GM20000 (cell line): ENCODE results near the gene EEF1A2.

Experiments used
- DNase-seq: peaks from one replicate; pipeline ENCODE4 v3.0.0; 2012; ENCODE audit warnings: low spot score
- TF ChIP-seq, protein P1 (sequence below): IDR thresholded peaks from 2 replicates; pipeline ENCODE4 v1.5.1; 2012; ENCODE audit warnings: mild to moderate bottlenecking, control low read depth; ENCODE audit errors: extremely low read depth, missing control alignments

The EEF1A2 gene

DNA sequence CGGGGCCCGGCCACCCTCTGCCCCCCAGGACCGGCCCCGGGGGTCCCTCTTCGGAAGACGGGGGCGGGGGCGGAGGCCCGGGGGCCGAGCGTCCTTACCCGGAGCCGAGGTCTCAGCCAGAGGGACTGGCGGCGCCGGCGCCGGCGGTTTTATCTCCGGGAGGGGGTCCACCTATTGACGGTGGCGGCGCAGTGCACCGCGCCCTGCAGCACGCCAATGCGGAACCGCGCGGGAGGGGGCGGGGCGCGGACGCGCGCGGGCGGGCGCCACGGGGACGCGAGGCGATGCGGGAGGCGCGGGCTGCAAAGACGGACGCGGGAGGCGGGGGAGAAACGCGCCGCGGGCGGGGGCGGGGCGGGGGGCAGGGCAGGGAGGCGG, at the start of gene EEF1A2:
EEF1A2 (minus strand) TSS at position 124 of the 378 bp plus-strand sequence. CDS start 1,320 bp downstream, outside the sequence.
- peak; percentile 76 for DNase-seq
- TF ChIP-seq, protein P1, sequence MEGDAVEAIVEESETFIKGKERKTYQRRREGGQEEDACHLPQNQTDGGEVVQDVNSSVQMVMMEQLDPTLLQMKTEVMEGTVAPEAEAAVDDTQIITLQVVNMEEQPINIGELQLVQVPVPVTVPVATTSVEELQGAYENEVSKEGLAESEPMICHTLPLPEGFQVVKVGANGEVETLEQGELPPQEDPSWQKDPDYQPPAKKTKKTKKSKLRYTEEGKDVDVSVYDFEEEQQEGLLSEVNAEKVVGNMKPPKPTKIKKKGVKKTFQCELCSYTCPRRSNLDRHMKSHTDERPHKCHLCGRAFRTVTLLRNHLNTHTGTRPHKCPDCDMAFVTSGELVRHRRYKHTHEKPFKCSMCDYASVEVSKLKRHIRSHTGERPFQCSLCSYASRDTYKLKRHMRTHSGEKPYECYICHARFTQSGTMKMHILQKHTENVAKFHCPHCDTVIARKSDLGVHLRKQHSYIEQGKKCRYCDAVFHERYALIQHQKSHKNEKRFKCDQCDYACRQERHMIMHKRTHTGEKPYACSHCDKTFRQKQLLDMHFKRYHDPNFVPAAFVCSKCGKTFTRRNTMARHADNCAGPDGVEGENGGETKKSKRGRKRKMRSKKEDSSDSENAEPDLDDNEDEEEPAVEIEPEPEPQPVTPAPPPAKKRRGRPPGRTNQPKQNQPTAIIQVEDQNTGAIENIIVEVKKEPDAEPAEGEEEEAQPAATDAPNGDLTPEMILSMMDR: peak; percentile 22

DNA sequence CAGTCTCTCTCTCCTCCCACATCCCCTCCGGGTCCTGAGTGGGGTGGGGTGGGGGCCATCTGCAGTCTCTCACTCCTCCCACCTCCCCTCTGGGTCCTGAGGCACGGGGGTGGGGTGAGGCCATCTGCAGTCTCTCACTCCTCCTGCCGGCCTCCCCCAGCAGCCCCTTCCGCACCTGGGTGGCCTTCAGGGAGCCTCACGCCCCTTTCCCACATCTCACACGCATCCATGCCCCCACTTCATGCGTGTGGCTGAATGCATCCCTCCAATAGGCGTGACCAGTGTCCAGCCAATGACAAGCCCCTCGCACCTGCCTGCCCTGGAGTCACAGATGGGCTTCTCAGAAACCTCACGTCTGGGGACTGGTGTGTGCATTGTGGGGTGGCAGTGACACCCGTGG, 49.7 kb upstream of the EEF1A2 start:
- TF ChIP-seq, protein P1: no peak
- DNase-seq: no peak

DNA sequence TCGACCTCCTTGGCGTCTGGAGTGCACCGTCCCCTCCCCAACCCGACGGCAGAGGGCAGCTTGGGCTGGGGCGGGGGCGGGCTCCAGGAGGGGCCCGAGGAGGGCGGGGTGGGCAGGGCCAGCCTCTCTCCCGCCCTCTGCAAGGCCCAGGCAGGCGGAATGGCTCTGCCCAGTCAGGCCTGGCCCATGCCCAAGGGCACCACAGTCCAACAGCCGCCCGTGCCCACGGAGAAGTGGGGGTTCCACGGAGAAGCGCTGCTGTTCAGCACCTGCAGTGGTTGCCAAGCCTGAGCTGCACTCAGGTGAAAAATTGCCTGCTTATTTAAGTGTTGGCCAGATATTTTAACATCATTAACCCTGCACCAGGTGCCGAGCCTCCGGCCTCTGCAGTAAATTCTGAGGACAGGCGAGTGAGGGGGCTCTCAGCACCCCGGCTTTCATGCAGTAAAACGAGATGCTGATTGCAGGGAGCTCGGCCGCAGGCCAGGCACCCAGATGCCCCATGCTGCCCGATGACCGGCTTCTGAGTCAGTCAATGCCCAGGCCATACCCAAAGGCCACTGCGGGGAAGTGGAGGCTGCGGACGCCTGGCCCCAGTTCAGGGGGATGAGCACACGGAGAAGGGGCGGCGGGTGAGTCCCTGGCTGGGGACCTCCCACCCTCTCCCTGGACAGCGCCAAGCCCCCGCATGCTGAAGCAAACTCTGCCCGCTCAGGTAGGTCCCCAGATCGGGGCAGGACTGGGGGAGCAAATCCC, 49.0 kb upstream of the EEF1A2 start, which contains the start of gene SRMS:
SRMS (minus strand) TSS at position 25 of the 756 bp plus-strand sequence. CDS start 286 bp downstream, outside the sequence.
- DNase-seq: no peak

DNA sequence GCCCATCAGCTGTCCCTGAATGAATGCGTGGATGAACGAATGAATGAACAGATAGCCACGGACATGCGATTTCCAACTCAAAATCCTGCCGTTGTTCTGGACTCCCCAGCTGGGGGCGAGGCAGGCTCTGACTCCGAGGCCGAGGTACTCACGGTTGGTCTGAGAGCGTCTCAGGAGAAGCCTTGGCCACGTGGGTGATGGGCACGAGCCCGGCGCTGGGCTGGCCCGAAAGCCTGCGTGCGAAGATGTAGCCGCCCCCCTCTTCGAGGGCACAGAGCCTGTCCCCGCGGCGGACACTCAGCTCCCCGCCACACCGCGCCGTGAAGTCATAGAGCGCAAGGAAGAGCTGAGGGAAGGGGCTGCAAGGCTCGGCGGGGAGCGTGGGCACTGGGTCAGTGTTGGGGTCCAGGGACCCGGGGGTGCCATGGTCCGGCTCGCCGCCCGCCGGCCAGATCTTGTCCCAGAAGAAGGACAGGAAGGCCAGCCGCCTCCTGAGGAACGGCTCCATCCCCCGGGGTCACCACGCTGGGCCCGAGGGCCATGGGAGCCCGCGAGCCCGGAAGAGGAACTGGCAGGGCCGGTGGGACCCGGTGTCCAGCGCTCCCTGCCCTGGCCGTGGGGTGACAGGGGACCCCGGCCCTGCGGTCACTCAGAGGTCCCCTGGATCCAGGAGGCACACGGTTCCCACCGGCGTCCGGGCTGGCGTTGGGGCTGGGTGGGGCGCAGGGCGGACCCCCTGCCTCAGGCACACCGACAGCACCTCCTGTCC, 48.3 kb upstream of the EEF1A2 start:
- TF ChIP-seq, protein P1: no peak
- DNase-seq: no peak

More for the DNA sequence above, 49.0 kb upstream of the EEF1A2 start, which contains the start of gene SRMS:
- TF ChIP-seq, protein P1: no peak

DNA sequence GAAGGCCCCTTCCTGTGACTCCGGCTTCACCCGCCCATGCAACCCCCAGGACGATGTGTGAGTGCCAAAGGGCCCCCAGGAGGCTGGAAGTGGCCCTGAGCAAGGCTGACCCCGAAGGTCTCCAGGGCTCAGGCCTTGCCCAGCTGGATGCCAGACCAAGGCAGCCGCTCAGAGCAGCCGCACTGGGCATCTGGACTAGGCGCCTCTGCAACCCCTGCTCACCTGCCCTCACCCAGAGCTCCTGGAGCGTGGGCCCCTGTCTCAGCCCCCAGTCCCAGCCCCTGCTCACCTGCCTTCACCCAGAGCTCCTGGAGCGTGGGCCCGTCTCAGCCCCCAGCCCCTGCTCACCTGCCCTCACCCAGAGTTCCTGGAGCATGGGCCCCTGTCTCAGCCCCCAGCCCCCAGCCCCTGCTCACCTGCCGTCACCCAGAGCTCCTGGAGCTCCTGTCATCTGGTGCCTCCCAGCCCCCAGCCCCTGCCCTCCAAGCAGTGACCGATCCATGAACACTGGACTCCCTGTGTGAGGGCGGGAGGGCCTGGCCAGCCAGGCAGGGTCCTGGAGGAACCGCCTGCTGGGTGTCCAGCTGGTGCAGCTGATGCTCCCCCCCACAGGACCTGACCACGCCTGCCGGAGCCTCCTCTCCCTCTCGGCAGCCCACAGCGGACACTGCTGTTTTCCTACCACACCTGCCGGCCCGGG, 47.5 kb upstream of the EEF1A2 start:
- no peak for DNase-seq
- TF ChIP-seq, protein P1: no peak

DNA sequence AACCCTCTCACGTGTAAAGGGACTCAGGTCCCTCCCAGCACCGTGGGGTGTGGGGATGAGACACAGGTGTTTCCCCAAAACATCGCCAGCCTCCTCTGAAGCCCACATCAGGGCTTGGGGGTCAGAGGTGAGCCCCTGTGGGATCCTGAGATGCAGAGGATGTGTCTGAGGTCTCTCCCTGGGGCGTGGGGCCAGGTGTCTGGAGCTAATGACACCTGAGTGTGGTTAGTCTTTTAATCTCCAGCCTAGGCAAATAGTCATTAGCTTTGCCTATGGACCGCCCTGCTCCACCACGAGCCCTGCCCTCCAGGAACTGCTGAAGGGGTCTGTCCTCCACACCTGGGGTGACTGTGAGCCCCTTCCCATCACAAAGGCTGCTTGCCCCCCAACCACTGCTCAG, 46.9 kb upstream of the EEF1A2 start:
- TF ChIP-seq, protein P1: no peak
- DNase-seq: no peak

DNA sequence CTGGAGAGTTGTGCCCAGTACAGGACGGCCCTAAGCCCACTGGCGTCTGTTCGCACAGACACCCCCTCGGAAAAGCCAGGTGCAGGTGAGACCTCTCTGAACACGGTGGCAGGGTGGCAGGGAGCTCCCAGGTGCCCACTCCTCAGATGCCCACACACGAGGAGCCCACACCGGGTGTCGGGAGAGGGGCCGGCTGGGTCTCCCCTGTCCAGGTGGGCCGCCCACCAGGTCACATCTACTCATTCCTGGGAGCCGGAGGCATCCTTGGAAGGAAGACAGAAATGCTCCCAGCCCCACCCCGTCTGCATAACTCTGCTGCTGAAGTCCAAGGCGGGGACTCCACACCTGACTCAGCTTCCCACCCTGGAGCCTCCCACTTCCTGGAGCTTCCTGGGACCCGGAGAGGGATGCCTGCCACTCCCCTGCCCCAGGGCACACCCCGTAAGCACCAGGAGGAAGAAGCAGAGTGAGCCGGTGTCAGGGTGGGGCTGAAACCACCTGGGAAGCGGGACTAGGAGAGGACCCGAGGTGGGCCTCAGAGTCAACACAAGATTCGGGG, 46.2 kb upstream of the EEF1A2 start:
- TF ChIP-seq, protein P1: no peak
- no peak for DNase-seq
